MCF 10A (cell line): ENCODE results near the gene SLC6A17. TPM values are rescaled to one million over a fixed set of nuclear protein-coding genes. Genes with fewer than 3 reads are reported as not detected.

Experiments used
- BruUV-seq: library from RNA; stranded (reverse); fragments of 400-500 nt; replicated peaks from 2 replicates; lab custom pipeline; 2021; lab: Mats Ljungman, UMichigan
- CTCF ChIA-PET: fragments of 300-600 bp; sonication (Branson Sonifier 250); formaldehyde crosslinking; extraction: SDS; loops from one replicate; lab custom pipeline; 2021; ENCODE audit warnings: antibody characterized with exemption, inconsistent platforms; lab: Yijun Ruan, JAX
- POLR2A ChIA-PET: fragments of 300-600, 350-650 bp; sonication (Branson Sonifier 250); formaldehyde crosslinking; extraction: SDS; loops from one replicate; lab custom pipeline; 2020; ENCODE audit warnings: antibody characterized with exemption, inconsistent platforms; lab: Yijun Ruan, JAX
- DNase-seq: peaks from one replicate; pipeline ENCODE4 v3.0.0-alpha.2; 2018; ENCODE audit not compliant: unreplicated experiment
- H3K27ac Mint-ChIP-seq: one replicate; pipeline ENCODE4 v1.8.0; 2022; ENCODE audit warnings: mild to moderate bottlenecking, low read depth, mixed read lengths; ENCODE audit not compliant: unreplicated experiment
- H3K27me3 Mint-ChIP-seq: one replicate; pipeline ENCODE4 v1.8.0; 2022; ENCODE audit warnings: mixed read lengths; ENCODE audit not compliant: insufficient read depth, unreplicated experiment
- H3K36me3 Mint-ChIP-seq: one replicate; pipeline ENCODE4 v1.8.0; 2022; ENCODE audit warnings: mild to moderate bottlenecking, moderate library complexity, mixed read lengths; ENCODE audit not compliant: insufficient read depth, unreplicated experiment
- H3K4me1 Mint-ChIP-seq: one replicate; pipeline ENCODE4 v1.8.0; 2022; ENCODE audit warnings: mixed read lengths; ENCODE audit not compliant: insufficient read depth, unreplicated experiment
- H3K4me3 Mint-ChIP-seq: one replicate; pipeline ENCODE4 v1.8.0; 2022; ENCODE audit warnings: mild to moderate bottlenecking, moderate library complexity, mixed read lengths; ENCODE audit not compliant: unreplicated experiment
- H3K9me3 Mint-ChIP-seq: one replicate; pipeline ENCODE4 v1.8.0; 2022; ENCODE audit warnings: mixed read lengths; ENCODE audit not compliant: unreplicated experiment
- intact Hi-C: fragments of 100-400 bp; cut with micrococcal nuclease; formaldehyde crosslinking; loops from 2 replicates; pipeline ENCODE4 v1.14.1; 2022
- total RNA-seq: library from RNA; stranded (reverse); gene quantifications from 2 replicates; pipeline ENCODE4 v1.2.3, GENCODE V29; 2022
- TF ChIP-seq, protein P1 (sequence below): fragments of 200-600 bp; IDR thresholded peaks from one replicate; pipeline ENCODE4 v1.8.0; 2022; ENCODE audit warnings: antibody characterized with exemption, mild to moderate bottlenecking; ENCODE audit not compliant: unreplicated experiment

The SLC6A17 gene
- total RNA-seq, 1 experiment from 2014 or later, result not detected

DNA sequence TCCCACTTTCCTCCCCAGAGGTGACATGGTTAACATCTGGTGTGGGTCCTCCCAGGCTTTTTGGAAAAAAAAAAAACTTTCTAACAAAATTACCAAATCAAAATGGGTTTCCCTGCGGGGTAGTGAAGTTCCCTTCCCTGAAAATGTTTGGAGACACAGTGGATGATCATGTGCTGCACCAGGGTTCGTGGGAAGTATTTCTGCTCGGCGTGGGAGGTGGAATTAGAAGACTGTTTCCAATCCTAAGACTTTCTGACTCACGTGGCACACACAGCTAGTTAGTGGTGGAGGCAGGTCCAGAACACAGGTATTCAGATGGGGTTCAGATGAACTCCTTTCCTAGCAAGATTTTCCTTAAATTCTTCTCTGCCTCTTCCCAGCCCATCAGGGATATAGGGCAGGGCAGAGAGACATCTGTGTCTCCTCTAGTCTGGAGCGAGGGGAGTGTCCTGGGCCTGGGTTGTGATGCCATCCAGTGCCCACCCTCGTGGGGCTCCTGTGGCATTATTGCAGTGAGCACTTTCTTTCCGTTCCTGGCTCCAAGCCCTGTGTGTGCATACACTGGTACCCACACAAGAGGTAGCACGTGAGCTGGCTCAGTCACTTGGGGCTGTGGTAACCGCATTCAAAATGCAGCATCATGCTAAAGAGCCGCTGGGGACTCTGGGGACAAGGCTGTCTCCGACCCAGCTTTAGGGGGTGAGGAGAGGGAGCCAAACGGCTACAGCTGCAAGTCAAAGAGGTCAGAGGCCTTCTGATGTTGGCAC, 87.3 kb downstream of the SLC6A17 start:
- Mint-ChIP-seq H3K27me3 (no peaks in the 10 kb centered on the region), H3K27ac (no peak overlapping the region), H3K4me3 (no peak overlapping the region), H3K9me3 (no peaks in the 10 kb centered on the region), H3K36me3 (no peaks in the 10 kb centered on the region), H3K4me1 (no peaks in the 10 kb centered on the region)
- intact Hi-C loops, result no loop called here
- no TSS peak for BruUV-seq
- no peak for DNase-seq
- TF ChIP-seq, protein P1, sequence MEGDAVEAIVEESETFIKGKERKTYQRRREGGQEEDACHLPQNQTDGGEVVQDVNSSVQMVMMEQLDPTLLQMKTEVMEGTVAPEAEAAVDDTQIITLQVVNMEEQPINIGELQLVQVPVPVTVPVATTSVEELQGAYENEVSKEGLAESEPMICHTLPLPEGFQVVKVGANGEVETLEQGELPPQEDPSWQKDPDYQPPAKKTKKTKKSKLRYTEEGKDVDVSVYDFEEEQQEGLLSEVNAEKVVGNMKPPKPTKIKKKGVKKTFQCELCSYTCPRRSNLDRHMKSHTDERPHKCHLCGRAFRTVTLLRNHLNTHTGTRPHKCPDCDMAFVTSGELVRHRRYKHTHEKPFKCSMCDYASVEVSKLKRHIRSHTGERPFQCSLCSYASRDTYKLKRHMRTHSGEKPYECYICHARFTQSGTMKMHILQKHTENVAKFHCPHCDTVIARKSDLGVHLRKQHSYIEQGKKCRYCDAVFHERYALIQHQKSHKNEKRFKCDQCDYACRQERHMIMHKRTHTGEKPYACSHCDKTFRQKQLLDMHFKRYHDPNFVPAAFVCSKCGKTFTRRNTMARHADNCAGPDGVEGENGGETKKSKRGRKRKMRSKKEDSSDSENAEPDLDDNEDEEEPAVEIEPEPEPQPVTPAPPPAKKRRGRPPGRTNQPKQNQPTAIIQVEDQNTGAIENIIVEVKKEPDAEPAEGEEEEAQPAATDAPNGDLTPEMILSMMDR, result no peak
- ChIA-PET CTCF (interaction anchor here (0.6 to 4.4 kb wide), 3 partner anchors 9 to 1356 kb away, joined by 3 to 22 read pairs (median 3); no protein-coding TSS in a partner anchor), POLR2A (no interaction called here)

DNA sequence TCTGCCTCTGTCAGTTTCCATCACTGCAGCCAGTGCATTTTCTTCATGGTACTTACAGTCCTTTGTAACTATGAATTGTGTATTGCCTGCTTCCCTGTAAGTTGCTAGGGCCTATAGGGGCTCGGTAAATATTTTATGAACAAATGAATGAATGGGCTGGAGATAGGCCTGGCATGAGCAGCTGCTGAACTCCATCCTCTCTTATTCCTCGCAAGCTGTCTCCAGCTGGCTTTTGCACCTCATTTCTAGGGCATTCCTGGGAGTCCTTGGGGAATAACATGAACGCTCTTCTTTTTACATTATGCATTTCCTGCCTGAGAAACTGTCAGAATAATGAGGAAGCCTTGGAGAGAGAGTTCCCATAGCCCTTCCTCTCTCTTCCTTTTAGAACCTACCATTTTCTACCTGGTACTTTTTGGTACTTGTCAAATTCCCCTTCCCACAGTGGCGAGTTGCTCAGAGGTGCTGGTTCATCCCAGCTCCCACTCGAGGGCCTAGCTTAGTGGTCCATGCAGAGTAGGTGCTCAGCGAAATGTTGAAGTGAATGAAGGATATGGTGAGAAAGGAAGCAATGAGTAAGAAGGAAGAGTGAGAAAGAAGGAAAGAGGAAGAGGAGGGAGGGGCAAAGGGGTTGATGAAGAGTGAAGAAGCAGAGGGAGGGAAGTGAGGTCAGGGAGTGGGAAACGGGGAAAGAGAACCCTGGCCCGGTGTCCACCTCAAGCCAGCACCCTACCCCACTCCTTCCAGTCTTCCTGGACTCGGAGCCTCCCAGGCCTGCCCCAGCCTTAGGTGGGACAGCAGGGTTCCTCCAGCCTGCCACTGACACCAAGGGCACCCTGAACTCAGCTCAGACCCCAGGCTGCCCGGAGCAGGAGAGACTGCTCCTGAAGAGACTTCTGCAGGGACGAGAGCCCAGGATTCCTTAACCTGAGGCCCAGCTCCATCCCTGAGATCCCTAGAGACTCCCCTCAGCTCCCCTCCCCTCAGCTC, 89.4 kb downstream of the SLC6A17 start:
- TF ChIP-seq, protein P1, result no peak
- no peak for DNase-seq
- H3K4me1 Mint-ChIP-seq, result no peaks in the 10 kb centered on the region
- H3K27me3 Mint-ChIP-seq, result no peaks in the 10 kb centered on the region
- no peak overlapping the region for H3K27ac Mint-ChIP-seq
- ChIA-PET CTCF (interaction anchor here (0.9 to 4.4 kb wide), 3 partner anchors 11 to 42 kb away, joined by 4 to 22 read pairs (median 4); no protein-coding TSS in a partner anchor), POLR2A (no interaction called here)
- no peaks in the 10 kb centered on the region for H3K36me3 Mint-ChIP-seq
- H3K9me3 Mint-ChIP-seq, result no peaks in the 10 kb centered on the region
- H3K4me3 Mint-ChIP-seq, result no peak overlapping the region
- intact Hi-C loops, result no loop called here
- BruUV-seq, result no TSS peak

DNA sequence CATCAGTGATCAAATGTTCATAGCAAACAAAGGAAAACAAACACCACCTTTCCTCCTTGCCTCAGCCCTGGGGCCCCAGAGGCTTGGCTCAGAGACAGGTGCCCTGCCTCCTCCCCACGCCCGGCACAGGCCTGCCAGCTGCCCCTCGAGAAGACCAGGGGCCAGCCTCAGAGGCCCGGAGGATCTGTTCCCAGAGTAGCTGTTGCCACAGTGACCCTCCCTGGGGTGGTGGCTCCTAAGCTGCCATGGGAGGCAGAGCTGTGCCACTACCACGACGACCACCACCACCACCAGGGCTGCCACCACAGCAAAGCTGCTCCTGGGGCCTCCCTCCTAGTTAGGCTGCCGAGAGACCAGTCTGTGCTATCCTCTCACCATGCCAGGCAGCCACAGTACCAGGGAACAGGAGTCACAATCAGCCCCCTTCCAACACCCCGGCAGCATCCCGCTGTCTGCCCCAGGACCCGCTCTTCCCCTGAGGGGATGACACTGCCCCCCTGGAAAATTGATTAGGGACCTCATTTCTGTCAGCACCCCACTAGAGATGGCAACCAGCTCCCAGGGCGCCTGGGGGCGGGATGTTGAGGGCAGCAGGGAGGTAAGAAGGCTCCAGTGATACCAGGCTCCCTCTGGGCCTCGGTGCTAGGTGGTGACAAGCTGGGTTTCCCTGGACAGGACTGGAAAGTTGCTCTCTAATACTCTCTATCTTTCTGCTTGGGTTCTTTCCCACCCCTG, 90.3 kb downstream of the SLC6A17 start:
- Mint-ChIP-seq H3K4me3 (no peak overlapping the region), H3K27me3 (no peaks in the 10 kb centered on the region), H3K9me3 (no peaks in the 10 kb centered on the region), H3K4me1 (no peaks in the 10 kb centered on the region), H3K27ac (no peak overlapping the region), H3K36me3 (no peaks in the 10 kb centered on the region)
- intact Hi-C loops, result no loop called here
- ChIA-PET CTCF (interaction anchor here (0.8 to 4.4 kb wide), 3 partner anchors 21 to 43 kb away, joined by 3 to 22 read pairs (median 4); no protein-coding TSS in a partner anchor), POLR2A (interaction anchor here (1.2 kb wide), 1 partner anchor 26 kb away, joined by 3 read pairs; no protein-coding TSS in a partner anchor)
- TF ChIP-seq, protein P1, result no peak
- no peak for DNase-seq
- BruUV-seq, result no TSS peak
